Epithelial cell of esophagus (primary cell): ENCODE results near the gene MSH5.
A peak's percentile ranks its signal among the peaks of the same experiment; 100 is the strongest.
"Not testable (repeated sequence)": the region's sequence is repeated elsewhere in the genome, so short reads cannot be mapped to it uniquely, and the experiment has no call there.

Experiments
- DNase-seq: peaks from one replicate; pipeline ENCODE4 v3.0.0; 2010; ENCODE audit warnings: low read depth
- H3K4me3 ChIP-seq: 2 replicates; pipeline ENCODE4 v1.5.1; 2011; ENCODE audit warnings: mild to moderate bottlenecking, low read length, control low read depth
- TF ChIP-seq, protein P1 (sequence below): IDR thresholded peaks from 2 replicates; pipeline ENCODE4 v1.5.1; 2011; ENCODE audit warnings: low read depth, mild to moderate bottlenecking, low read length, control low read depth, inconsistent platforms; ENCODE audit not compliant: insufficient read depth; ENCODE audit errors: missing control alignments

The MSH5 gene

DNA sequence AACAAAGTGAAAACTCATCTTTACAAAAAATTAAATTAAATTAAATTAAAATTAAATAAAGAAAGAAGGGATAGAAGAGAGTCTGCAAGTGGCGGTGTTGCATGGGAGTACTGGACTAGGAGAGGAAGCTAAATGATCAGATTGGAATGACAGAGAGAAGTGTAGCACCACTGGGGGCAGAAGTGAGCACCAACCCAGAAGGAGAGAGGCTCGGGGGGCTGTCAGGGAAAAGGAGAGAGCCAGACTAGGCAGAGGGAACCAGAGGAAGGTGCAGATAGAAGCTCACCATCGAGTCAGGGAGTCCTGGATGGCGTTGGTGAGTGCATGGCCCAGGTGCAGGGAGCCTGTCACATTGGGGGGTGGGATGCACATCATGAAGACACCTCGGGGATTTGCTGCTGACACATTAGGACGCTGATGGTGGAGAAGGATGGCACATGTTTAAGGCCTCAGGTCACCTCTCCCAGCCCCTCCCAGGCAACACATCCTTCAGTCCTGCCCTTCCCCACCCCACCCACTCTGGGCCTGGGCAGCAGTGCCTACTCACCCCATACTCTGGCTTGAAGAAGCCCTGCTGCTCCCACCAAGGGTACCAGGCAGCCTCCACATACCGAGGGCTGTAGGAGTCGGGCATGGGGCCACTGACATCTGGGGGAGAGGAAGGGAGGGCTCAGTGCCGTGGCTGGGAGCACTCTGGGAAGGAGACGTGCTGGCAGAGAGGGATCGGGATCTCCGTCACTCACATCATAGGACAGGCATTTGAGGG lies 51.7 kb downstream of the MSH5 start:
- peak; percentile 37 for DNase-seq
- TF ChIP-seq, protein P1, sequence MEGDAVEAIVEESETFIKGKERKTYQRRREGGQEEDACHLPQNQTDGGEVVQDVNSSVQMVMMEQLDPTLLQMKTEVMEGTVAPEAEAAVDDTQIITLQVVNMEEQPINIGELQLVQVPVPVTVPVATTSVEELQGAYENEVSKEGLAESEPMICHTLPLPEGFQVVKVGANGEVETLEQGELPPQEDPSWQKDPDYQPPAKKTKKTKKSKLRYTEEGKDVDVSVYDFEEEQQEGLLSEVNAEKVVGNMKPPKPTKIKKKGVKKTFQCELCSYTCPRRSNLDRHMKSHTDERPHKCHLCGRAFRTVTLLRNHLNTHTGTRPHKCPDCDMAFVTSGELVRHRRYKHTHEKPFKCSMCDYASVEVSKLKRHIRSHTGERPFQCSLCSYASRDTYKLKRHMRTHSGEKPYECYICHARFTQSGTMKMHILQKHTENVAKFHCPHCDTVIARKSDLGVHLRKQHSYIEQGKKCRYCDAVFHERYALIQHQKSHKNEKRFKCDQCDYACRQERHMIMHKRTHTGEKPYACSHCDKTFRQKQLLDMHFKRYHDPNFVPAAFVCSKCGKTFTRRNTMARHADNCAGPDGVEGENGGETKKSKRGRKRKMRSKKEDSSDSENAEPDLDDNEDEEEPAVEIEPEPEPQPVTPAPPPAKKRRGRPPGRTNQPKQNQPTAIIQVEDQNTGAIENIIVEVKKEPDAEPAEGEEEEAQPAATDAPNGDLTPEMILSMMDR: peak; percentile 61
- H3K4me3 ChIP-seq: no peak overlapping the region

DNA sequence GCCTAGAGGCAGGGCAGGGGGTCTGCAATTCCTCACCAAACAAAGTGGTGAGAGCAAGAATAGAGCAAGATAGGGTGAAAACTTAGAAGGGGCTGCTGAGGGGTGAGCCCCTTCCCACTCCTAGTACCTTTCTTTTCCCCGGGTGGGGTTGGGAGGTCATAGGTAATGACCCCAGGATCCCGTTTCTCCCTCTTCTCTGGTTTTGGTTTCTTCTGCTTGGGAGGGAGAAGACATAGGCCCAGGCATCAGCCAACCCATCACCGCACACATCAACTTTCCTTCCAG lies 52.2 kb downstream of the MSH5 start:
- DNase-seq: no peak
- no peak overlapping the region for H3K4me3 ChIP-seq

DNA sequence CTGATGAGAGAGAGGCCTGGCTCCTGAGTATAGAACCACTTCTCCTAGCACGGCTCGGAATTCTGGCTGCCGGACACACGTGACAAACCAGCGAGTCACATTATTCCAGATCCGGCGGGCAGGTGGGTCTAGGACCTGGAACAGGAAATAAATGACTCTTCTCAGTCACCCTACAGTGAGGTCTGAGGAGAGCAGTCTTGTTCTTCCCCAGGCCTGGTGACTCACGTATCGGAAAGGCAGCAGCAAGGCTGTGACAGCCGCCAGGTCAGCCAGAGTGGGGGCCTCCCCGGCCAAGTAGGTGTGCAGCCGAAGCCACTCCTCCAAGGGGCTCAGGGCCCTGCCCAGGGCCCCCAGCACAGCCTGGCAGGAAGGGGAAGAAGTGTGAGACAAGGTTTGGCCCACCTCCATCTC lies 53.0 kb downstream of the MSH5 start:
- peak; percentile 89 for DNase-seq
- TF ChIP-seq, protein P1: no peak
- no peak overlapping the region for H3K4me3 ChIP-seq

More for the DNA sequence above, 52.2 kb downstream of the MSH5 start:
- TF ChIP-seq, protein P1: no peak

DNA sequence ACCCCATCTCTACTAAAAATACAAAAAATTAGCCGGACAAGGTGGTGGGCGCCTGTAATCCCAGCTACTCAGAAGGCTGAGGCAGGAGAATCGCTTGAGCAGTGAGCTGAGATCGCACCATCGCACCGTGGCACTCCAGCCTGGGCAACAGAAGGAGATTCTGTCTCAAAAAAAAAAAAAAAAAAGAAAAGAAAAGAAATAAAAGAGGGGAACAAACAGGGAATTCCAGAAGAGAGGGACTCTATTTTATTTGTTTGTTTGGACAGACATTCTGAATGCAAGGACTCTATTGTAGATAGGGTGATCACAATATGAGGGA lies 54.1 kb downstream of the MSH5 start:
- DNase-seq: not testable (repeated sequence)
- peak overlapping the region; percentile 94 for H3K4me3 ChIP-seq

DNA sequence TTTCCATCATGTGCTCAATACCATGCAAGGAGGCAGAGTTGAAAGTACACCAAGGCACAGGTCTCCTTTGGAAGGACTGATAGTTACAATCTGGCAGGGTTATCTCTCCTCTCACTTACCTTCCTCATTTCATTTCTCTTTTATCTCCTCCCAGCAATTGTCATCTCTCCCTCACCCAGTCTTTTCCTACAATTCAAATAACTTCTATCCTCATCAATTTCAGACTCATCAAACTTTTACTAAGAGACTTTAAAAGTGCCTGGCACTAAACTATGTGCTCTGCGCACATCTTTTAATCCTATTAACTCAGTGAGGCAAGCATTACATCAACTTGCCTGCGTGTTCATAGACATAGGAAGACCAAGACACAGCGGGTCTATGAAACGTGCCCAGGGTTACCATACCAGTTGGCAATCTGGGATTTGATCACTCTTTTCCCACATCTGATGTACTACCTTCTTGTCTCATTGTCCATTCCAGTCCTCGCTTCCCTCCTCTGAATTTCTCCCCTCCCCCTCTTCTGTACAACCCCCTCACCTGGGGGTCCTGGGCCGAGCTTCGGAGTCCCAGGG lies 54.6 kb downstream of the MSH5 start:
- TF ChIP-seq, protein P1: no peak
- DNase-seq: peak; percentile 50
- peak overlapping the region; percentile 94 for H3K4me3 ChIP-seq

DNA sequence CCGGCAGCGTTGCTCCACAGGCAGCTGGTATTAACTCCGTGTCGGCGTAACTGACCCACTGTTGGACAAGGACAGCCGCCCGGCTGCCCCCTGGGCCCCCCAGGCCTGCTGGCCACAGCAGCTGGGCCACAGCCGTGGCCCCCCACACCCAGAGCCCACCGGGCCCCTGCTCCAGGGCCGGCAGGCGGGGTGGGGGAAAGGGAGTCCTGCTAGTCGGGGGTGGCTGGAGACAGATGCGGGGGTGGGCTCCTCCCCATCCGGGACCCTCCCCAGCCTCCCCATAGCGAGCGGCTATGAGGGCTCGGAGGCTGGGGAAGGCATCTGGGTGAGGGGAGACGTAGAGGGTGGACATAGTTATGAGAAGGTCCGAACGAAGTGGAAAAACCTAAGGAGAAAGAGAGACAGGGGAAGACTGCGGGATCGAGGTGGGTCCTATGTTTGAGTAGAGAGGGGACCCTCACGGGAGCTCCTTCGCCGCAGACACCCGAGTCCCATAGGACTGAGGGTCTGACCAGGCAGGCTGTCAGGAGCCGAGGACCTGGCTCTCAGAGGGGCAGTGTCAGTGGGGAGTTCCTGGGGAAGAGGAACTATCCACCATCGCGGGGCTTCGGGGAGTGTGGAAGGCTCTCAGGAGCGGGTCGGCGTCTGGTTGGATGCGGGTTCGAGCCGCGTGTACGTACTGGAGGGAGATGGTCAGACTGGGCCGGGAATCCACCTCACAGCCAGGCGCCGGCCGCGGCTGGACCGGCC lies 55.2 kb downstream of the MSH5 start:
- peak overlapping the region; percentile 94 for H3K4me3 ChIP-seq
- DNase-seq: no peak
- TF ChIP-seq, protein P1: no peak

DNA sequence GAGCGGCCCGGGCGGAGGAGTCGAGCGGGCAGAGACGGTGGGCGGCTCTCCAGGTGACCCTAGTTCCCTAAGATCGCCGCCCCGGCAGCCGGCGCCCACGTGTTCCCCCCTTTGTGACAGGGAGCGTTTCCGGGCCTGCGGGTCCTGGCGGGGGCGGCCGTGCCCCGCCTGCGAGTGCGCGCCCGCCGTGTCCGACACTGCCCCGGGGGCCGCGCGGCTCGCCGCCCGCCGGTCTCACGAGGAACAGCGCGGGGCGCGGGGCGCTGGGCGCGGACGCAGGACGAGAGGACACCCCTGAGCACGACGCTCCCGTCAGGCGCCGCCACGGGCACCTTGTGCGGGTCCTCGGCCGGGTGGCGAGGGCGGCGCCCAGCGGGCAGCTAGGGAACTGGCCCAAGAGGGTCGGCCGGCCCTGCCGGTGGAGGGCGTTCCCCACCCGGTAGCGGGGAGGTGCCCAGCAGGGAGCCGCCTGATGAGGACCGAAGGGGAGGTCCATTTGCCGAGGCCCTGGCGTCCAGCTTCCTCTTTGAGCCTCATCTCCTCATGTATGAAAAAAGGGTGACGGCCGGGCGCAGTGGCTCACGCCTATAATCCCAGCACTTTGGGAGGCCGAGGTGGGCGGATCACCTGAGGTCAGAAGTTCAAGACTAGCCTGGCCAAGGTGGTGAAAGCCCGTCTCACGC lies 56.0 kb downstream of the MSH5 start, which contains the start of gene VARS1:
Gene VARS1 (minus strand): TSS at position 137 of the 683 bp plus-strand sequence. CDS start 535 bp downstream, outside the sequence.
- H3K4me3 ChIP-seq: peak within 1 kb of the TSS; percentile 94
- TF ChIP-seq, protein P1: peak; percentile 53
- DNase-seq: peak; percentile 87
